Neural crest cell (in vitro differentiated cells): ENCODE data around the gene MRPL43. TPM values are rescaled to one million over a fixed set of nuclear protein-coding genes. Genes with fewer than 3 reads are reported as not detected.

Experiments used
- DNase-seq: peaks from one replicate; pipeline ENCODE4 v3.0.0; 2021; ENCODE audit warnings: low read depth, mixed read lengths, low spot score
- H3K27ac Mint-ChIP-seq: one replicate; pipeline ENCODE4 v1.8.0; 2021; ENCODE audit warnings: mild to moderate bottlenecking, mixed read lengths; ENCODE audit not compliant: unreplicated experiment
- H3K27me3 Mint-ChIP-seq: 2 replicates; pipeline ENCODE4 v1.8.0; 2021; ENCODE audit warnings: low read depth, mild to moderate bottlenecking, mixed read lengths
- H3K36me3 Mint-ChIP-seq: 2 replicates; pipeline ENCODE4 v1.8.0; 2021; ENCODE audit warnings: low read depth, mild to moderate bottlenecking, mixed read lengths
- H3K4me1 Mint-ChIP-seq: 2 replicates; pipeline ENCODE4 v1.8.0; 2021; ENCODE audit warnings: mixed read lengths
- H3K4me3 Mint-ChIP-seq: one replicate; pipeline ENCODE4 v1.8.0; 2021; ENCODE audit warnings: mild to moderate bottlenecking, mixed read lengths
- H3K9me3 Mint-ChIP-seq: 2 replicates; pipeline ENCODE4 v1.8.0; 2021; ENCODE audit warnings: mixed read lengths
- CTCF ChIP-seq: fragments of 200-600 bp; sonication (generic); conservative IDR thresholded peaks from 2 replicates; pipeline ENCODE4 v1.5.0; 2021; ENCODE audit warnings: antibody characterized with exemption, mild to moderate bottlenecking
- total RNA-seq: library from RNA; stranded (reverse); gene quantifications from 2 replicates; pipeline ENCODE4 v1.2.1, GENCODE V29; 2021

Gene MRPL43
- total RNA-seq, 1 donor from 2014 or later = 64.0 TPM

DNA sequence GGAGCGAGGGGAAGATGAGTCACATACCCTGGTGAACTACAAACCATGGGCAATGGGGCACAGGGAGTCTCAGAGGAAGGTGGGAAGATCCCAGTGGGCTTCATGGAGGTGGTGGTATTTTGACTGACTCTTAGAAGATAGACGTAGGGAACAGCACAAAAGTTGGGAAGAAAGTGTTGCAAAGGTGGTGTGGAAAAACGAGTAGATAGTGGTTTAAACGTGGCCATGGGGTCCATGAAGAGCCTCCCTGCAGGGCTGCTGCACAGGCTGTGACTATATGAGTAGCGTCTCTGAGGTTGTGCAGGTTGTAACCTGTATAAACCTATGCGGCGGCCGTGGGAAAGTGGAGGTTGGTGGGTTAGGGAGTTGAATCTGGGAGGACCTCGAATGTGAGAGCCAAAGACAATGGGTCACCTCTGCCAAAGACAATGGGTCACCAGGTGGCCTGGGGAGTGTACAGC, 26.1 kb upstream of the MRPL43 start:
- DNase-seq = no peak
- Mint-ChIP-seq H3K36me3 (no peaks in the 10 kb centered on the region), H3K27ac (no peak overlapping the region), H3K27me3 (peaks cover 47% of the 10 kb centered on the region), H3K9me3 (no peaks in the 10 kb centered on the region), H3K4me3 (no peak overlapping the region), H3K4me1 (peaks cover 26% of the 10 kb centered on the region)
- TF ChIP-seq CTCF = no peak

DNA sequence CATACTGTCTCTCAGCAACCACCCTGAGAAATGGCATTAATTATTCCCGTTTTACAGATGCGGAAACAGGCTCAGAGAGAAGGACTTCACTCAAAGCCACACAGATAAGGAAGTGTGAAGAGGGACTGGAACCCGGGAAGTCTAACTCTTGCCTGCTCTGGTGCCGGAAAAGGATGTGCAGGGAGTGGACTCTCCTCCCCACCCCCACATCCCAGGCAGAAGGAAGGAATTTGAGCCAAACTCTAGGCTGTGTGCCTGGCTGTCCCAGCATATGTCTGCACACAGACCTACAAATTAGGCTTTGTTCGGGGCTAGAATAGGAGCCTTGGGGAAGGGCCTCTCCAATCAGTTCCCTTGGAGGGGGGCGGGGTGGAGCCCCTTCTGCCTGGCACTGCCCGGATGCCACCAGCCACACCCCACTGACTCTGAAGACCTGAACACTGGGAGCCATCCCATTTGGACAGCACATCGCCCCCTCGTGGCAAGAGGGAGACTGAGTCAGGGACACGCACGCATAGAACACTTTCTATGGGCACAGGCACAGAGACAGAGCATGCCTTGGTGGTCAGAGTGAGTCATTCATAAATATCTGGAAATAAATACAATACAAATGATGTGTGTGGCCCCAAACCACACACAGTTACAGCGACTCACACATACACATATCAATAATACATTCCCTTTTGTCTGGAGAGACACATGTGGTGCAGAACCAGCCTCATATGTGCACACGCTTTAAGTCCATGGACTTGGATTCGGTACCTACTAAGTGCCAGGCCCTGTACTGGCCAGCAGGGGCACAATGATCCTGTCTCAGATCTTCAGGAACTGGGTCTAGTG, 25.4 kb upstream of the MRPL43 start:
- Mint-ChIP-seq H3K9me3 (no peaks in the 10 kb centered on the region), H3K4me3 (peak overlapping the region; percentile 56)
- peak; percentile 93 for TF ChIP-seq CTCF

DNA sequence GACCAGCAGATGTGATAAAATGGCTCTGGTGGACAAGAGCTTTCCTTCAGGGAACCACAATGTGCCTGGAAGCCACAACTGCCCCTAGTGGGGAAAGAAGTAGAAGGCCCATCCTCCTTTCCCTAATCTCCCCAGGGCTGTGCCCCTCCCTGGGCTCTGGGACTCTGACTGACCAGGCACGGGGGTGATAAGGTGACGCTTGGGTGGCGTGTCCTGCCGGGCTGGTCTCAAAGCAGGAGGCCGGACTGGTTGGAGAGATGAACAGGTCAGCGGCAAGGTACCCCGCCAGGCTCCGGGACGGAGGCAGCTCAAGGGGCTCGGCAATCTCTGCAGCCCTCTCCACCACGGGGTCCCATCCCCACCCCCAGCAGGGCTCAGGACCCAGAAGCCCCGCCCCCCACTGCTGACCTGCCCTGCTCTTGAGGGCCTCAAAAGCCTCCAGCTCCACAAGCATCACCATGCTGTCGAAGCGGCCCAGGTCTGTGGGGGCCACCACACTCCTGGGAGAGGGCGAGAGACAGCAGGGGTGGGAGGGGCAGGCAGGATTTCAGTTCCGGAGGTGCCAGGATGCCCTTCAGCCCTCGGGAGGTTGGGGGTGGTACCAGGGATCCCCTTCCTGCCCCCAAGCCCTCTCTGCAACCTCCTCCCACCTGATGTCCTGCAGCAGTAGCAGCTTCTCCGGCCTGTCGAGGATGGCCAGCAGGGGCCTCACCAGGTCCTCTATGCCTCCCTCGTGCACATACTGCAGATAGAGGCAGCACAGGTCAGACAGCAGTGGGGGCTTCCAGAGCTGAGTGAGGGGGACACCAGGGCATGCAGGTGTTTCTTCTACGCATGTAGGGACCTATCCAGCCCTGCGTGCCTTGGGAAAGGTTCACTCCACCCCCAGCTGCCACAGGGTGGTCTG, 24.5 kb upstream of the MRPL43 start:
- H3K4me3 Mint-ChIP-seq = no peak overlapping the region
- peaks cover 31% of the 10 kb centered on the region for H3K4me1 Mint-ChIP-seq
- no peak overlapping the region for H3K27ac Mint-ChIP-seq
- DNase-seq = no peak
- no peaks in the 10 kb centered on the region for H3K36me3 Mint-ChIP-seq
- TF ChIP-seq CTCF = peak; percentile 44
- peaks cover 31% of the 10 kb centered on the region for H3K27me3 Mint-ChIP-seq
- H3K9me3 Mint-ChIP-seq = no peaks in the 10 kb centered on the region

More for the DNA sequence above, 25.4 kb upstream of the MRPL43 start:
- no peak overlapping the region for H3K27ac Mint-ChIP-seq
- DNase-seq = peak; percentile 91
- peaks cover 41% of the 10 kb centered on the region for H3K27me3 Mint-ChIP-seq
- H3K36me3 Mint-ChIP-seq = no peaks in the 10 kb centered on the region
- peaks cover 31% of the 10 kb centered on the region for H3K4me1 Mint-ChIP-seq

- TF ChIP-seq CTCF = no peak
- Mint-ChIP-seq H3K36me3 (no peaks in the 10 kb centered on the region), H3K4me3 (peak overlapping the region; percentile 31), H3K27me3 (peaks cover 20% of the 10 kb centered on the region), H3K4me1 (peaks cover 31% of the 10 kb centered on the region), H3K27ac (no peak overlapping the region), H3K9me3 (no peaks in the 10 kb centered on the region)
- DNase-seq = no peak
These were observed 23.0 kb upstream of the MRPL43 start for GRCh38 chr10:101010329-101010728.

GRCh38 chr10:101008823-101009423, 21.6 kb upstream of the MRPL43 start:
- Mint-ChIP-seq H3K36me3 (no peaks in the 10 kb centered on the region), H3K4me3 (peak overlapping the region; percentile 34), H3K27me3 (peaks cover 7% of the 10 kb centered on the region), H3K9me3 (no peaks in the 10 kb centered on the region), H3K4me1 (peaks cover 24% of the 10 kb centered on the region), H3K27ac (peak overlapping the region; percentile 88)
- no peak for DNase-seq
- TF ChIP-seq CTCF = no peak
